H9 (cell line): ENCODE measurements around the gene ECE1. TPM values are rescaled to one million over a fixed set of nuclear protein-coding genes. Genes with fewer than 3 reads are reported as not detected.
"Not testable (repeated sequence)": the region's sequence is repeated elsewhere in the genome, so short reads cannot be mapped to it uniquely, and the experiment has no call there.

ENCODE experiments used
- DNase-seq: peaks from one replicate; pipeline ENCODE4 v3.0.0-alpha.2; 2017
- H2AFZ ChIP-seq: one replicate; pipeline ENCODE4 v1.6.1; 2013; ENCODE audit warnings: mild to moderate bottlenecking, low read length, control low read depth, moderate library complexity
- H2AK5ac ChIP-seq: 2 replicates; pipeline ENCODE4 v1.6.1; 2013; ENCODE audit warnings: low read length, control low read depth, mixed read lengths; ENCODE audit not compliant: insufficient read length
- H2BK120ac ChIP-seq: one replicate; pipeline ENCODE4 v1.6.1; 2013; ENCODE audit warnings: low read depth, mild to moderate bottlenecking, low read length, control low read depth, inconsistent platforms; ENCODE audit not compliant: poor library complexity, severe bottlenecking
- H2BK12ac ChIP-seq: 2 replicates; pipeline ENCODE4 v1.6.1; 2013; ENCODE audit warnings: low read length, control low read depth, mixed read lengths, low read depth; ENCODE audit not compliant: insufficient read length
- H2BK15ac ChIP-seq: 2 replicates; pipeline ENCODE4 v1.6.1; 2013; ENCODE audit warnings: low read depth, low read length, control low read depth
- H2BK20ac ChIP-seq: one replicate; pipeline ENCODE4 v1.6.1; 2013; ENCODE audit warnings: low read depth, mild to moderate bottlenecking, low read length, control low read depth, inconsistent platforms; ENCODE audit not compliant: poor library complexity, severe bottlenecking
- H2BK5ac ChIP-seq: 2 replicates; pipeline ENCODE4 v1.6.1; 2013; ENCODE audit warnings: low read length, control low read depth, mixed read lengths; ENCODE audit not compliant: insufficient read length
- H3K14ac ChIP-seq: 2 replicates; pipeline ENCODE4 v1.6.1; 2013; ENCODE audit warnings: low read length, control low read depth; ENCODE audit not compliant: insufficient read depth
- H3K18ac ChIP-seq: 2 replicates; pipeline ENCODE4 v1.6.1; 2013; ENCODE audit warnings: low read depth, mild to moderate bottlenecking, mixed read lengths, low read length, control low read depth; ENCODE audit not compliant: insufficient read length
- H3K23ac ChIP-seq: 2 replicates; pipeline ENCODE4 v1.6.1; 2013; ENCODE audit warnings: low read length, control low read depth, mixed read lengths, low read depth; ENCODE audit not compliant: insufficient read length
- H3K23me2 ChIP-seq: 2 replicates; pipeline ENCODE4 v1.6.1; 2013; ENCODE audit warnings: low read depth, mild to moderate bottlenecking, mixed read lengths, low read length, control low read depth; ENCODE audit not compliant: insufficient read length, poor library complexity, severe bottlenecking
- H3K27ac ChIP-seq: 2 replicates; pipeline ENCODE4 v1.5.1; 2013; ENCODE audit warnings: low read length, control low read depth, mixed read lengths, low read depth; ENCODE audit not compliant: insufficient read length
- H3K27me3 ChIP-seq: 2 replicates; pipeline ENCODE4 v1.6.1; 2013; ENCODE audit warnings: low read length, control low read depth, inconsistent platforms; ENCODE audit not compliant: insufficient read depth
- H3K4ac ChIP-seq: 2 replicates; pipeline ENCODE4 v1.6.1; 2013; ENCODE audit warnings: low read depth, mild to moderate bottlenecking, control low read depth, inconsistent platforms, low read length, moderate library complexity
- H3K4me1 ChIP-seq: 2 replicates; pipeline ENCODE4 v1.6.1; 2013; ENCODE audit warnings: low read length, control low read depth, inconsistent platforms; ENCODE audit not compliant: insufficient read depth
- H3K4me2 ChIP-seq: 2 replicates; pipeline ENCODE4 v1.6.1; 2013; ENCODE audit warnings: low read length, control low read depth, mixed read lengths; ENCODE audit not compliant: insufficient read length, insufficient read depth
- H3K56ac ChIP-seq: 2 replicates; pipeline ENCODE4 v1.6.1; 2013; ENCODE audit warnings: low read depth, mild to moderate bottlenecking, mixed read lengths, low read length, control low read depth; ENCODE audit not compliant: insufficient read length
- H3K79me1 ChIP-seq: 2 replicates; pipeline ENCODE4 v1.6.1; 2013; ENCODE audit warnings: low read depth, mild to moderate bottlenecking, moderate library complexity, low read length, control low read depth, inconsistent platforms; ENCODE audit not compliant: insufficient read depth, poor library complexity, severe bottlenecking
- H3K79me2 ChIP-seq: 2 replicates; pipeline ENCODE4 v1.6.1; 2013; ENCODE audit warnings: low read length, control low read depth, inconsistent platforms; ENCODE audit not compliant: insufficient read depth
- H3K9ac ChIP-seq: 2 replicates; pipeline ENCODE4 v1.6.1; 2013; ENCODE audit warnings: low read length, control low read depth, mixed read lengths; ENCODE audit not compliant: insufficient read length; ENCODE audit errors: extremely low read depth
- H3K9me3 ChIP-seq: one replicate; pipeline ENCODE4 v1.6.1; 2013; ENCODE audit warnings: low read depth, low read length, inconsistent platforms; ENCODE audit not compliant: control insufficient read depth
- H3T11ph ChIP-seq: one replicate; pipeline ENCODE4 v1.6.1; 2013; ENCODE audit warnings: mild to moderate bottlenecking, low read length, control low read depth, inconsistent platforms
- H4K20me1 ChIP-seq: one replicate; pipeline ENCODE4 v1.6.1; 2013; ENCODE audit not compliant: control insufficient read depth, insufficient read length, insufficient read depth
- H4K5ac ChIP-seq: 2 replicates; pipeline ENCODE4 v1.6.1; 2013; ENCODE audit warnings: low read depth, mild to moderate bottlenecking, mixed read lengths, low read length, control low read depth; ENCODE audit not compliant: insufficient read length
- H4K8ac ChIP-seq: replicated peaks from 2 replicates; pipeline ENCODE4 v1.6.1; 2013; ENCODE audit warnings: low read length, control low read depth, mixed read lengths, low read depth; ENCODE audit not compliant: insufficient read length
- H4K91ac ChIP-seq: 2 replicates; pipeline ENCODE4 v1.6.1; 2013; ENCODE audit warnings: low read depth, mild to moderate bottlenecking, moderate library complexity, mixed read lengths, low read length, control low read depth; ENCODE audit not compliant: insufficient read length
- H3K27ac Mint-ChIP-seq, 3 experiments: 2 replicates in 2 of 3; 3 replicates in 1 of 3; pipeline ENCODE4 v1.8.0; 2020 to 2021; ENCODE audit warnings: mixed read lengths in 3 of 3, mild to moderate bottlenecking in 1 of 3, moderate library complexity in 1 of 3
- H3K27me3 Mint-ChIP-seq: 2 replicates; pipeline ENCODE4 v1.8.0; 2021; ENCODE audit warnings: low read depth, mild to moderate bottlenecking, moderate library complexity, mixed read lengths
- H3K36me3 Mint-ChIP-seq, 3 experiments: 2 replicates in 2 of 3; 3 replicates in 1 of 3; pipeline ENCODE4 v1.8.0; 2020 to 2021; ENCODE audit warnings: low read depth in 3 of 3, mixed read lengths in 3 of 3; ENCODE audit not compliant: insufficient read depth in 1 of 3
- H3K4me1 Mint-ChIP-seq, 2 experiments: 2 replicates each; pipeline ENCODE4 v1.8.0; 2020; ENCODE audit warnings: mixed read lengths in 2 of 2
- H3K4me3 Mint-ChIP-seq, 2 experiments: 2 replicates in 1 of 2; 3 replicates in 1 of 2; pipeline ENCODE4 v1.8.0; 2020 to 2021; ENCODE audit warnings: mild to moderate bottlenecking in 2 of 2, mixed read lengths in 2 of 2, moderate library complexity in 1 of 2
- H3K9me3 Mint-ChIP-seq, 2 experiments: 2 replicates in 1 of 2; 3 replicates in 1 of 2; pipeline ENCODE4 v1.8.0; 2020; ENCODE audit warnings: mild to moderate bottlenecking in 2 of 2, mixed read lengths in 2 of 2, moderate library complexity in 1 of 2
- WGBS: extraction: QIAGEN DNeasy Blood & Tissue Kit; methylation state at CpG from one replicate; pipeline ENCODE4 v1.1.7; 2013; ENCODE audit warnings: missing lambda C conversion rate, low lambda C conversion rate, mixed read lengths; ENCODE audit not compliant: insufficient read length; ENCODE audit errors: extremely low coverage; 5-methylcytosine and 5-hydroxymethylcytosine counted together
- total RNA-seq: library from RNA; stranded (reverse); gene quantifications from 2 replicates; pipeline ENCODE4 v1.2.1, GENCODE V29; 2021
- TF ChIP-seq, protein P1 (sequence below): fragments of 200-600 bp; sonication (generic); conservative IDR thresholded peaks from 3 replicates; pipeline ENCODE4 v1.8.0; 2021; ENCODE audit warnings: antibody characterized with exemption, mild to moderate bottlenecking

The ECE1 gene
- total RNA-seq, 1 experiment from 2014 or later, result 31.1 TPM

DNA sequence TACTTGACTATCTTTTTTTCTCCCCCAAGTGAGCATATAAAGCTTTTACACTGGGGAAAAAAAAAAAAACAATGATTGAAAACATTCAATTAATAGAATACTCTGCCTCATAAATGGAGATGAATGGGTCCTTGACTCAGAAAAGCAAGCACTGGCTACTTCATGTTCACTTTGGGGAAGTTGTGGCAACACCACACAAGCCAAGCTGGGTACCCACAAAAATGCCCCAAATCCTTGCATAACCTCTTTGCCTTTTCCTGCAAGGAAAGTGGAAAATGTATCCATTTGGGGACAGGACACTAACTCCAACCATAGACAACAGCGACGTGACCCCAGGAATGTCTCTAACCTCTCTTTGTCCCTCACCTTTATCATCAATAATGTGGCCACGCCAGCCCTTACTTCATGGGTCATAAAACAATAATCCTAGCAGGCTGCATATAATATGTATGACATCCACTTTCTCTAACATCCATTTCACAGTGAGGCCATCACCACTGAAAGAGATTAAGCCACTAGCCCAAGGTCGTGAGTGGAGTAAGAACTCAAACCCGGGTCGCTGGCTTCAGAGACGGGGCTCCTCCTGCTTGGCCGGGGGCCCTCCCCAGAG is 2.3 kb downstream of the ECE1 start:
- no peak overlapping the region for H4K8ac ChIP-seq
- H3K23me2 ChIP-seq, result peaks cover 5% of the 10 kb centered on the region
- no peak for DNase-seq
- no peak overlapping the region for H3K27ac ChIP-seq
- WGBS, result no CpG with 5 or more reads among the region's 8 CpGs
- Mint-ChIP-seq H3K9me3 (no peaks in the 10 kb centered on the region), H3K27me3 (no peaks in the 10 kb centered on the region), H3K27ac (no peak overlapping the region), H3K4me3 (no peak overlapping the region; a peak in 1 of 5 replicates), H3K4me1 (peaks cover 26 to 38% of the 10 kb centered on the region in 2 experiments), H3K36me3 (no peaks in the 10 kb centered on the region)
- H3K79me1 ChIP-seq, result no peaks in the 10 kb centered on the region
- H3K4me1 ChIP-seq, result no peaks in the 10 kb centered on the region
- no peaks in the 10 kb centered on the region for H3K9me3 ChIP-seq
- no peak overlapping the region for H2BK12ac ChIP-seq
- H2BK20ac ChIP-seq, result no peak overlapping the region
- H2BK5ac ChIP-seq, result no peak overlapping the region
- no peak overlapping the region for H3K4me2 ChIP-seq
- H4K20me1 ChIP-seq, result no peaks in the 10 kb centered on the region
- H3K79me2 ChIP-seq, result no peaks in the 10 kb centered on the region
- H2AFZ ChIP-seq, result no peak overlapping the region
- no peak overlapping the region for H3K9ac ChIP-seq
- H3K56ac ChIP-seq, result no peak overlapping the region
- H4K5ac ChIP-seq, result no peak overlapping the region
- no peak overlapping the region for H2BK120ac ChIP-seq
- no peak overlapping the region for H4K91ac ChIP-seq
- no peak overlapping the region for H3K18ac ChIP-seq
- H3T11ph ChIP-seq, result no peak overlapping the region
- H3K23ac ChIP-seq, result no peak overlapping the region
- TF ChIP-seq, protein P1, sequence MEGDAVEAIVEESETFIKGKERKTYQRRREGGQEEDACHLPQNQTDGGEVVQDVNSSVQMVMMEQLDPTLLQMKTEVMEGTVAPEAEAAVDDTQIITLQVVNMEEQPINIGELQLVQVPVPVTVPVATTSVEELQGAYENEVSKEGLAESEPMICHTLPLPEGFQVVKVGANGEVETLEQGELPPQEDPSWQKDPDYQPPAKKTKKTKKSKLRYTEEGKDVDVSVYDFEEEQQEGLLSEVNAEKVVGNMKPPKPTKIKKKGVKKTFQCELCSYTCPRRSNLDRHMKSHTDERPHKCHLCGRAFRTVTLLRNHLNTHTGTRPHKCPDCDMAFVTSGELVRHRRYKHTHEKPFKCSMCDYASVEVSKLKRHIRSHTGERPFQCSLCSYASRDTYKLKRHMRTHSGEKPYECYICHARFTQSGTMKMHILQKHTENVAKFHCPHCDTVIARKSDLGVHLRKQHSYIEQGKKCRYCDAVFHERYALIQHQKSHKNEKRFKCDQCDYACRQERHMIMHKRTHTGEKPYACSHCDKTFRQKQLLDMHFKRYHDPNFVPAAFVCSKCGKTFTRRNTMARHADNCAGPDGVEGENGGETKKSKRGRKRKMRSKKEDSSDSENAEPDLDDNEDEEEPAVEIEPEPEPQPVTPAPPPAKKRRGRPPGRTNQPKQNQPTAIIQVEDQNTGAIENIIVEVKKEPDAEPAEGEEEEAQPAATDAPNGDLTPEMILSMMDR, result no peak
- no peaks in the 10 kb centered on the region for H3K27me3 ChIP-seq
- no peak overlapping the region for H2AK5ac ChIP-seq
- no peak overlapping the region for H3K14ac ChIP-seq
- H3K4ac ChIP-seq, result no peak overlapping the region
- no peak overlapping the region for H2BK15ac ChIP-seq

DNA sequence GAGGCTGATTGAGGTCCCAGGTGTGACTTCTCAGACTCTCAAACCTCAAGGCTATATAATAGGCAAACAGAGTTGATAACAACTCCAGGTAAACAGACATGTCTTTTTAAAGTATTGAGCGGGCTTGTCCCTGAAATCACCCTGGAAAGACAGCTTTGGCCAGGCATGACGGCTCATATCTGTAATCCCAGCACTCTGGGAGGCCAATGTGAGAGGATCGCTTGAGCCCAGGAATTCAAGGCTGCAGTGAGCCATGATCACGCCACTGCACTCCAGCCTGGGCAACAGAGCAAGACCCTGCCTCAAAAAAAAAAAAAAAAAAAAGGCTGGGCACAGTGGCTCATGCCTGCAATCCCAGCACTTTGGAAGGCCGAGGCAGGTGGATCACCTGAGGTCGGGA is 4.9 kb downstream of the ECE1 start:
- not testable (repeated sequence) for H3K4ac ChIP-seq, H3K18ac ChIP-seq, H3K9me3 Mint-ChIP-seq, H3K23me2 ChIP-seq, H2BK20ac ChIP-seq, DNase-seq, H3K4me1 ChIP-seq, H3K23ac ChIP-seq, H2BK12ac ChIP-seq, H4K20me1 ChIP-seq, H2BK120ac ChIP-seq, H3K9me3 ChIP-seq, H3K9ac ChIP-seq, H4K91ac ChIP-seq, H3K27me3 ChIP-seq, H3K14ac ChIP-seq, H2AK5ac ChIP-seq, H3K27ac Mint-ChIP-seq, H3K27me3 Mint-ChIP-seq, H3T11ph ChIP-seq, H3K56ac ChIP-seq, H3K36me3 Mint-ChIP-seq, H2BK5ac ChIP-seq, H3K79me2 ChIP-seq, H4K8ac ChIP-seq, H3K79me1 ChIP-seq, H3K4me2 ChIP-seq, H3K27ac ChIP-seq, H4K5ac ChIP-seq, H2BK15ac ChIP-seq, H2AFZ ChIP-seq, H3K4me3 Mint-ChIP-seq
- no CpG with 5 or more reads among the region's 6 CpGs for WGBS
- peaks cover 14 to 24% of the 10 kb centered on the region in 2 experiments for H3K4me1 Mint-ChIP-seq
